ENCODE measurements around the gene SH3RF3. TPM values are rescaled to one million over a fixed set of nuclear protein-coding genes. Genes with fewer than 3 reads are reported as not detected.
"Not testable (repeated sequence)": the region's sequence is repeated elsewhere in the genome, so short reads cannot be mapped to it uniquely, and the experiment has no call there.

SH3RF3 gene
- total RNA-seq, 2 donors from 2014 or later, result 1.3 to 5.6 TPM

GRCh38 chr2:109117780-109118179, 11.2 kb upstream of the SH3RF3 start:
- no peaks in the 10 kb centered on the region for H3K27me3 ChIP-seq
- WGBS, 2 donors, result 82 to 85% methylated on average over 3 to 4 of the region's 4 CpGs
- TF ChIP-seq POLR2A (IDR thresholded peaks at IDR 0.05) (no peak), CTCF (IDR thresholded peaks at IDR 0.05) (no peak)

GRCh38 chr2:109118321-109118720, 10.7 kb upstream of the SH3RF3 start:
- H3K9me3 ChIP-seq, result no peaks in the 10 kb centered on the region

More at GRCh38 chr2:109117780-109118179, 11.2 kb upstream of the SH3RF3 start:
- ATAC-seq (no peak), DNase-seq (no peak)
- no peak overlapping the region for H3K27ac ChIP-seq
- no peaks in the 10 kb centered on the region for H3K36me3 ChIP-seq (replicated peaks in 1 of 2; ENCODE audit: insufficient read depth in 1 of 2, low read depth in 2 of 2)
- intact Hi-C loops (cut with DNase I), result no loop called here
- no peaks in the 10 kb centered on the region for H3K9me3 ChIP-seq
- no peaks in the 10 kb centered on the region for H3K4me1 ChIP-seq
- H3K4me3 ChIP-seq, result no peak overlapping the region

GRCh38 chr2:109120166-109120565, 8.8 kb upstream of the SH3RF3 start:
- ATAC-seq (no peak), DNase-seq (no peak)
- Histone ChIP-seq H3K4me3 (no peak overlapping the region), H3K27me3 (no peaks in the 10 kb centered on the region), H3K36me3 (replicated peaks in 1 of 2; ENCODE audit: insufficient read depth in 1 of 2, low read depth in 2 of 2) (no peaks in the 10 kb centered on the region), H3K4me1 (no peaks in the 10 kb centered on the region), H3K27ac (no peak overlapping the region), H3K9me3 (no peaks in the 10 kb centered on the region)
- intact Hi-C loops (cut with DNase I), result no loop called here
- TF ChIP-seq POLR2A (IDR thresholded peaks at IDR 0.05) (no peak), CTCF (IDR thresholded peaks at IDR 0.05) (no peak)
- 76 to 87% methylated on average over 2 to 3 of the region's 3 CpGs for WGBS, 2 donors

More at GRCh38 chr2:109118321-109118720, 10.7 kb upstream of the SH3RF3 start:
- H3K36me3 ChIP-seq (replicated peaks in 1 of 2; ENCODE audit: insufficient read depth in 1 of 2, low read depth in 2 of 2), result no peaks in the 10 kb centered on the region
- intact Hi-C loops (cut with DNase I), result no loop called here
- no peak for DNase-seq
- 74 to 76% methylated on average over 9 of the region's 9 CpGs for WGBS, 2 donors
- no peak for ATAC-seq
- no peak overlapping the region for H3K4me3 ChIP-seq
- H3K27me3 ChIP-seq, result no peaks in the 10 kb centered on the region
- H3K27ac ChIP-seq, result no peak overlapping the region
- no peaks in the 10 kb centered on the region for H3K4me1 ChIP-seq
- TF ChIP-seq CTCF (IDR thresholded peaks at IDR 0.05) (no peak), POLR2A (IDR thresholded peaks at IDR 0.05) (no peak)

GRCh38 chr2:109120686-109121085, 8.3 kb upstream of the SH3RF3 start:
- not testable (repeated sequence) for H3K4me3 ChIP-seq

GRCh38 chr2:109123586-109124201, 5.3 kb upstream of the SH3RF3 start:
- no peak for ATAC-seq
- no peaks in the 10 kb centered on the region for H3K36me3 ChIP-seq (replicated peaks in 1 of 2; ENCODE audit: insufficient read depth in 1 of 2, low read depth in 2 of 2)
- no peaks in the 10 kb centered on the region for H3K9me3 ChIP-seq
- no peak for DNase-seq
- TF ChIP-seq CTCF (IDR thresholded peaks at IDR 0.05) (no peak), POLR2A (IDR thresholded peaks at IDR 0.05) (no peak)
- H3K27me3 ChIP-seq, result no peaks in the 10 kb centered on the region
- H3K4me1 ChIP-seq, result peaks cover 11% of the 10 kb centered on the region
- H3K4me3 ChIP-seq, result no peak overlapping the region
- intact Hi-C loops (cut with DNase I), result no loop called here
- 76 to 89% methylated on average over 4 of the region's 4 CpGs for WGBS, 2 donors
- H3K27ac ChIP-seq, result no peak overlapping the region

More at GRCh38 chr2:109120686-109121085, 8.3 kb upstream of the SH3RF3 start:
- WGBS, 2 donors, result 73 to 77% methylated on average over 9 to 10 of the region's 10 CpGs
- ATAC-seq; intact Hi-C loops (cut with DNase I); DNase-seq; H3K4me1 ChIP-seq; H3K9me3 ChIP-seq; H3K27ac ChIP-seq; H3K27me3 ChIP-seq; H3K36me3 ChIP-seq (replicated peaks in 1 of 2; ENCODE audit: insufficient read depth in 1 of 2, low read depth in 2 of 2): not testable (repeated sequence)
